Measurements from ENCODE around the gene UGT1A3.

UGT1A3 gene

GRCh38 chr2:233821196-233821595 is 92.4 kb downstream of the UGT1A3 start:
- TF ChIP-seq TEAD4 (IDR thresholded peaks at IDR 0.05), result no peak
- TF ChIP-seq RAD21 (IDR thresholded peaks at IDR 0.05; ENCODE audit: low read depth), result no peak
- TF ChIP-seq MAX (IDR thresholded peaks at IDR 0.05), result no peak
- no peak for TF ChIP-seq TCF12 (IDR thresholded peaks at IDR 0.05; ENCODE audit: low read depth)
- TF ChIP-seq FOXM1 (IDR thresholded peaks at IDR 0.05; ENCODE audit: borderline replicate concordance, low read depth), result no peak
- no peak for TF ChIP-seq NFIC (IDR thresholded peaks at IDR 0.05)
- no peak for TF ChIP-seq ZBTB7A (IDR thresholded peaks at IDR 0.05; ENCODE audit: low read depth)
- TF ChIP-seq USF1 (IDR thresholded peaks at IDR 0.05), result no peak
- TF ChIP-seq REST (IDR thresholded peaks at IDR 0.05; ENCODE audit: low read depth), result no peak
- TF ChIP-seq CREB1 (IDR thresholded peaks at IDR 0.05; ENCODE audit: low read depth), result no peak
- no peak for TF ChIP-seq EGR1 (IDR thresholded peaks at IDR 0.05)
- TF ChIP-seq TAF1 (IDR thresholded peaks at IDR 0.05; ENCODE audit: low read depth), result no peak
- no peak for TF ChIP-seq YY1 (IDR thresholded peaks at IDR 0.05; ENCODE audit: low read depth)
- no peak for TF ChIP-seq EP300 (IDR thresholded peaks at IDR 0.05; ENCODE audit: borderline replicate concordance)
- no peak for TF ChIP-seq CEBPB (IDR thresholded peaks at IDR 0.05)

- no peak for TF ChIP-seq ZBTB7A (IDR thresholded peaks at IDR 0.05; ENCODE audit: low read depth)
- TF ChIP-seq EP300 (IDR thresholded peaks at IDR 0.05; ENCODE audit: borderline replicate concordance), result no peak
- TF ChIP-seq NFIC (IDR thresholded peaks at IDR 0.05), result no peak
- no peak for TF ChIP-seq TEAD4 (IDR thresholded peaks at IDR 0.05)
- TF ChIP-seq USF1 (IDR thresholded peaks at IDR 0.05), result no peak
- TF ChIP-seq RAD21 (IDR thresholded peaks at IDR 0.05; ENCODE audit: low read depth), result no peak
- no peak for TF ChIP-seq YY1 (IDR thresholded peaks at IDR 0.05; ENCODE audit: low read depth)
- TF ChIP-seq MAX (IDR thresholded peaks at IDR 0.05), result no peak
These were observed 92.9 kb downstream of the UGT1A3 start for GRCh38 chr2:233821709-233822100.

GRCh38 chr2:233822101-233822771 is 93.4 kb downstream of the UGT1A3 start:
- TF ChIP-seq TAF1 (IDR thresholded peaks at IDR 0.05; ENCODE audit: low read depth) (no peak), NFIC (IDR thresholded peaks at IDR 0.05) (no peak), REST (IDR thresholded peaks at IDR 0.05; ENCODE audit: low read depth) (no peak), EGR1 (IDR thresholded peaks at IDR 0.05) (no peak), MAX (IDR thresholded peaks at IDR 0.05) (no peak), TEAD4 (IDR thresholded peaks at IDR 0.05) (no peak)
